NB4 (cell line): ENCODE results near the gene ASCL2.

Experiments
- MYC ChIP-seq: IDR thresholded peaks from 2 replicates; pipeline ENCODE4 v1.6.1; 2011; ENCODE audit warnings: low read depth, low read length
- POLR2A ChIP-seq: IDR thresholded peaks from 2 replicates; pipeline ENCODE4 v1.6.1; 2011; ENCODE audit warnings: mild to moderate bottlenecking; ENCODE audit not compliant: insufficient read length; ENCODE audit errors: extremely low read depth
- TF ChIP-seq, protein P1 (sequence below): IDR thresholded peaks from 2 replicates; pipeline ENCODE4 v1.6.1; 2011; ENCODE audit warnings: low read depth, low read length
- TF ChIP-seq, protein P2 (sequence below): IDR thresholded peaks from one replicate; pipeline ENCODE4 v1.5.1; 2012; ENCODE audit warnings: low read depth, low read length

GRCh38 chr11:2249189-2249916 is 21.0 kb downstream of the ASCL2 start:
- TF ChIP-seq POLR2A, result no peak
- TF ChIP-seq, protein P1, sequence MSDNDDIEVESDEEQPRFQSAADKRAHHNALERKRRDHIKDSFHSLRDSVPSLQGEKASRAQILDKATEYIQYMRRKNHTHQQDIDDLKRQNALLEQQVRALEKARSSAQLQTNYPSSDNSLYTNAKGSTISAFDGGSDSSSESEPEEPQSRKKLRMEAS, result no peak
- TF ChIP-seq, protein P2, sequence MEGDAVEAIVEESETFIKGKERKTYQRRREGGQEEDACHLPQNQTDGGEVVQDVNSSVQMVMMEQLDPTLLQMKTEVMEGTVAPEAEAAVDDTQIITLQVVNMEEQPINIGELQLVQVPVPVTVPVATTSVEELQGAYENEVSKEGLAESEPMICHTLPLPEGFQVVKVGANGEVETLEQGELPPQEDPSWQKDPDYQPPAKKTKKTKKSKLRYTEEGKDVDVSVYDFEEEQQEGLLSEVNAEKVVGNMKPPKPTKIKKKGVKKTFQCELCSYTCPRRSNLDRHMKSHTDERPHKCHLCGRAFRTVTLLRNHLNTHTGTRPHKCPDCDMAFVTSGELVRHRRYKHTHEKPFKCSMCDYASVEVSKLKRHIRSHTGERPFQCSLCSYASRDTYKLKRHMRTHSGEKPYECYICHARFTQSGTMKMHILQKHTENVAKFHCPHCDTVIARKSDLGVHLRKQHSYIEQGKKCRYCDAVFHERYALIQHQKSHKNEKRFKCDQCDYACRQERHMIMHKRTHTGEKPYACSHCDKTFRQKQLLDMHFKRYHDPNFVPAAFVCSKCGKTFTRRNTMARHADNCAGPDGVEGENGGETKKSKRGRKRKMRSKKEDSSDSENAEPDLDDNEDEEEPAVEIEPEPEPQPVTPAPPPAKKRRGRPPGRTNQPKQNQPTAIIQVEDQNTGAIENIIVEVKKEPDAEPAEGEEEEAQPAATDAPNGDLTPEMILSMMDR, result no peak
- TF ChIP-seq MYC, result no peak
